Liver (tissue), 9 donors: ENCODE results near the gene NAPB. TPM values are rescaled to one million over a fixed set of nuclear protein-coding genes. Genes with fewer than 3 reads are reported as not detected.

Source experiments
- DNase-seq: peaks from one replicate; pipeline ENCODE4 v3.0.0-alpha.2; 2017; ENCODE audit warnings: low spot score
- H3K27ac ChIP-seq, 2 donors: one replicate each; pipeline ENCODE4 v1.7.0; 2013; ENCODE audit warnings: inconsistent platforms in 2 of 2, low read length in 2 of 2, control low read depth in 1 of 2, low read depth in 1 of 2, mild to moderate bottlenecking in 1 of 2
- H3K27me3 ChIP-seq, 4 donors: one replicate each; pipeline versions ENCODE4 v1.6.1 to v1.7.0; 2013; ENCODE audit warnings: low read length in 3 of 4, inconsistent platforms in 1 of 4, mild to moderate bottlenecking in 1 of 4, moderate library complexity in 1 of 4; ENCODE audit not compliant: control insufficient read depth in 4 of 4, insufficient read depth in 4 of 4
- H3K36me3 ChIP-seq, 4 donors: one replicate each; pipeline versions ENCODE4 v1.6.1 to v1.7.0; 2013; ENCODE audit warnings: low read length in 3 of 4, mild to moderate bottlenecking in 3 of 4, low read depth in 1 of 4, moderate library complexity in 1 of 4; ENCODE audit not compliant: control insufficient read depth in 4 of 4, insufficient read depth in 3 of 4
- H3K4me1 ChIP-seq, 4 donors: one replicate each; pipeline versions ENCODE4 v1.6.1 to v1.7.0; 2013; ENCODE audit warnings: low read length in 3 of 4, mild to moderate bottlenecking in 3 of 4, moderate library complexity in 1 of 4; ENCODE audit not compliant: control insufficient read depth in 4 of 4, insufficient read depth in 4 of 4
- H3K4me3 ChIP-seq, 3 donors: one replicate each; pipeline versions ENCODE4 v1.6.1 to v1.7.0; 2013; ENCODE audit warnings: low read length in 3 of 3, control low read depth in 1 of 3, low read depth in 1 of 3, mild to moderate bottlenecking in 1 of 3
- H3K9ac ChIP-seq, 2 donors: one replicate each; pipeline ENCODE4 v1.7.0; 2013; ENCODE audit warnings: low read length in 2 of 2, mild to moderate bottlenecking in 2 of 2, moderate library complexity in 2 of 2, control low read depth in 1 of 2, low read depth in 1 of 2
- H3K9me3 ChIP-seq, 4 donors: one replicate each; pipeline versions ENCODE4 v1.6.1 to v1.7.0; 2013; ENCODE audit warnings: low read length in 3 of 4; ENCODE audit not compliant: control insufficient read depth in 4 of 4
- ATF3 ChIP-seq: IDR thresholded peaks from 2 replicates; pipeline ENCODE4 v1.6.1; 2016; ENCODE audit warnings: antibody characterized with exemption
- CTCF ChIP-seq: fragments of 150-350 bp; IDR thresholded peaks from 2 replicates; pipeline ENCODE4 v1.5.1; 2017; ENCODE audit warnings: improper control_type of control experiment, low read depth, low read length; ENCODE audit not compliant: missing input control
- EGR1 ChIP-seq, 2 donors: IDR thresholded peaks; 2 replicates each; pipeline ENCODE4 v1.6.1; 2016 to 2018; ENCODE audit warnings: antibody characterized with exemption in 2 of 2, low read depth in 2 of 2
- FOXA1 ChIP-seq: IDR thresholded peaks from 2 replicates; pipeline ENCODE4 v1.6.1; 2016; ENCODE audit warnings: antibody characterized with exemption
- FOXA2 ChIP-seq: IDR thresholded peaks from 2 replicates; pipeline ENCODE4 v1.6.1; 2016; ENCODE audit warnings: antibody characterized with exemption
- GABPA ChIP-seq, 2 donors: IDR thresholded peaks in 1 of 2; conservative IDR thresholded peaks in 1 of 2; 2 replicates each; pipeline ENCODE4 v1.6.1; 2016; ENCODE audit warnings: antibody characterized with exemption in 2 of 2, mild to moderate bottlenecking in 1 of 2, moderate library complexity in 1 of 2
- HNF4A ChIP-seq, 2 donors: conservative IDR thresholded peaks; 2 replicates each; pipeline ENCODE4 v1.6.1; 2016; ENCODE audit warnings: antibody characterized with exemption in 2 of 2, mild to moderate bottlenecking in 2 of 2
- HNF4G ChIP-seq: IDR thresholded peaks from 2 replicates; pipeline ENCODE4 v1.6.1; 2016; ENCODE audit warnings: antibody characterized with exemption
- JUND ChIP-seq, 2 donors: IDR thresholded peaks; 2 replicates each; pipeline ENCODE4 v1.6.1; 2016; ENCODE audit warnings: antibody characterized with exemption in 2 of 2
- MAX ChIP-seq: IDR thresholded peaks from 2 replicates; pipeline ENCODE4 v1.6.1; 2016; ENCODE audit warnings: antibody characterized with exemption
- NR2F2 ChIP-seq: IDR thresholded peaks from 2 replicates; pipeline ENCODE4 v1.6.1; 2016; ENCODE audit warnings: antibody characterized with exemption
- RAD21 ChIP-seq, 2 donors: IDR thresholded peaks; 2 replicates each; pipeline ENCODE4 v1.6.1; 2016; ENCODE audit warnings: antibody characterized with exemption in 2 of 2, mild to moderate bottlenecking in 2 of 2
- REST ChIP-seq: IDR thresholded peaks from 2 replicates; pipeline ENCODE4 v1.6.1; 2016; ENCODE audit warnings: antibody characterized with exemption, mild to moderate bottlenecking
- RXRA ChIP-seq, 2 donors: IDR thresholded peaks; 2 replicates each; pipeline ENCODE4 v1.6.1; 2017 to 2018; ENCODE audit warnings: antibody characterized with exemption in 2 of 2, mild to moderate bottlenecking in 1 of 2
- SP1 ChIP-seq: IDR thresholded peaks from 2 replicates; pipeline ENCODE4 v1.6.1; 2018; ENCODE audit warnings: antibody characterized with exemption, mild to moderate bottlenecking
- TAF1 ChIP-seq: conservative IDR thresholded peaks from 2 replicates; pipeline ENCODE4 v1.6.1; 2016; ENCODE audit warnings: antibody characterized with exemption, mild to moderate bottlenecking
- YY1 ChIP-seq: IDR thresholded peaks from 2 replicates; pipeline ENCODE4 v1.6.1; 2016; ENCODE audit warnings: antibody characterized with exemption, mild to moderate bottlenecking
- ZBTB33 ChIP-seq: IDR thresholded peaks from 2 replicates; pipeline ENCODE4 v1.6.1; 2016; ENCODE audit warnings: antibody characterized with exemption
- WGBS: extraction: QIAGEN DNeasy Blood & Tissue Kit; methylation state at CpG from one replicate; pipeline ENCODE4 v1.1.7; 2013; 5-methylcytosine and 5-hydroxymethylcytosine counted together
- polyA plus RNA-seq, 2 donors: library from polyadenylated mRNA; stranded (reverse) in 1 of 2; unstranded in 1 of 2; fragments of 200-250 nt in 1 of 2; fragments of >200 nt in 1 of 2; fragmentation: Nextera tagmentation in 1 of 2; extraction: Ambion mirVana in 1 of 2; gene quantifications; one replicate each; pipeline versions ENCODE4 v1.2.1 to v1.2.3, GENCODE V29; 2013 to 2015
- total RNA-seq, 2 donors: library from RNA; depleted of rRNA; stranded (reverse); fragments of >200 nt; gene quantifications; one replicate each; pipeline ENCODE4 v1.2.3, GENCODE V29; 2014
- donor health status: healthy.
- donor health status: healthy.
- donor health status: healthy.
- donor health status: healthy.
- donor health status: healthy.

Gene NAPB
- total and polyA plus RNA-seq, 4 donors = 2.4 to 10.6 (median 4.5) TPM

- H3K9ac ChIP-seq = no peak overlapping the region
- no peak overlapping the region for H3K27ac ChIP-seq
- TF ChIP-seq JUND (IDR thresholded peaks at IDR 0.05) (no peak), YY1 (no peak), MAX (no peak), FOXA2 (no peak), EGR1 (IDR thresholded peaks at IDR 0.05; ENCODE audit: low read depth in 2 of 2) (no peak), GABPA (IDR thresholded peaks at IDR 0.05 in 1 of 2, conservative IDR thresholded peaks at IDR 0.05 in 1 of 2) (no peak), REST (no peak), CTCF (no peak), ATF3 (no peak), FOXA1 (no peak), NR2F2 (no peak), SP1 (no peak), TAF1 (no peak), ZBTB33 (no peak), HNF4A (conservative IDR thresholded peaks at IDR 0.05) (no peak), HNF4G (no peak), RXRA (IDR thresholded peaks at IDR 0.05) (no peak)
- DNase-seq = no peak
- H3K27me3 ChIP-seq = no peaks in the 10 kb centered on the region
- H3K4me1 ChIP-seq = peaks cover 0 to 25% (median 9%) of the 10 kb centered on the region in 4 donors
- 94% methylated on average over 3 of the region's 3 CpGs for WGBS
- no peak overlapping the region for H3K4me3 ChIP-seq
- peaks cover 3 to 57% (median 41%) of the 10 kb centered on the region in 4 donors for H3K36me3 ChIP-seq
- peaks cover 0 to 2% (median 0%) of the 10 kb centered on the region in 4 donors for H3K9me3 ChIP-seq
Measured at GRCh38 chr20:23370873-23371272, 50.4 kb downstream of the NAPB start.

GRCh38 chr20:23370274-23370673 is 51.0 kb downstream of the NAPB start:
- no peaks in the 10 kb centered on the region for H3K27me3 ChIP-seq
- H3K27ac ChIP-seq = no peak overlapping the region
- DNase-seq = no peak
- WGBS = 86% methylated on average over 5 of the region's 5 CpGs
- H3K4me1 ChIP-seq = peaks cover 3 to 30% (median 12%) of the 10 kb centered on the region in 4 donors
- peaks cover 3 to 54% (median 37%) of the 10 kb centered on the region in 4 donors for H3K36me3 ChIP-seq
- no peak overlapping the region for H3K4me3 ChIP-seq
- H3K9me3 ChIP-seq = no peaks in the 10 kb centered on the region
- H3K9ac ChIP-seq = no peak overlapping the region
- TF ChIP-seq EGR1 (IDR thresholded peaks at IDR 0.05; ENCODE audit: low read depth in 2 of 2) = no peak
- TF ChIP-seq NR2F2 = no peak
- TF ChIP-seq FOXA1 = no peak
- no peak for TF ChIP-seq MAX
- no peak for TF ChIP-seq SP1
- TF ChIP-seq RAD21 (IDR thresholded peaks at IDR 0.05) = no peak
- no peak for TF ChIP-seq YY1
- TF ChIP-seq HNF4G = no peak
- TF ChIP-seq ATF3 = no peak
- no peak for TF ChIP-seq JUND (IDR thresholded peaks at IDR 0.05)
- TF ChIP-seq CTCF = no peak
- no peak for TF ChIP-seq FOXA2
- no peak for TF ChIP-seq ZBTB33
- no peak for TF ChIP-seq GABPA (IDR thresholded peaks at IDR 0.05 in 1 of 2, conservative IDR thresholded peaks at IDR 0.05 in 1 of 2)
- TF ChIP-seq HNF4A (conservative IDR thresholded peaks at IDR 0.05) = no peak
